ENCODE results near the gene ARID3C. TPM values are rescaled to one million over a fixed set of nuclear protein-coding genes. Genes with fewer than 3 reads are reported as not detected.

ARID3C gene, protein sequence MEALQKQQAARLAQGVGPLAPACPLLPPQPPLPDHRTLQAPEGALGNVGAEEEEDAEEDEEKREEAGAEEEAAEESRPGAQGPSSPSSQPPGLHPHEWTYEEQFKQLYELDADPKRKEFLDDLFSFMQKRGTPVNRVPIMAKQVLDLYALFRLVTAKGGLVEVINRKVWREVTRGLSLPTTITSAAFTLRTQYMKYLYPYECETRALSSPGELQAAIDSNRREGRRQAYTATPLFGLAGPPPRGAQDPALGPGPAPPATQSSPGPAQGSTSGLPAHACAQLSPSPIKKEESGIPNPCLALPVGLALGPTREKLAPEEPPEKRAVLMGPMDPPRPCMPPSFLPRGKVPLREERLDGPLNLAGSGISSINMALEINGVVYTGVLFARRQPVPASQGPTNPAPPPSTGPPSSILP
- polyA plus RNA-seq (ENCODE audit: insufficient read length in 3 of 3), result under 1 TPM in 1 of 3 donors, not detected in 2; 0.21 TPM

DNA sequence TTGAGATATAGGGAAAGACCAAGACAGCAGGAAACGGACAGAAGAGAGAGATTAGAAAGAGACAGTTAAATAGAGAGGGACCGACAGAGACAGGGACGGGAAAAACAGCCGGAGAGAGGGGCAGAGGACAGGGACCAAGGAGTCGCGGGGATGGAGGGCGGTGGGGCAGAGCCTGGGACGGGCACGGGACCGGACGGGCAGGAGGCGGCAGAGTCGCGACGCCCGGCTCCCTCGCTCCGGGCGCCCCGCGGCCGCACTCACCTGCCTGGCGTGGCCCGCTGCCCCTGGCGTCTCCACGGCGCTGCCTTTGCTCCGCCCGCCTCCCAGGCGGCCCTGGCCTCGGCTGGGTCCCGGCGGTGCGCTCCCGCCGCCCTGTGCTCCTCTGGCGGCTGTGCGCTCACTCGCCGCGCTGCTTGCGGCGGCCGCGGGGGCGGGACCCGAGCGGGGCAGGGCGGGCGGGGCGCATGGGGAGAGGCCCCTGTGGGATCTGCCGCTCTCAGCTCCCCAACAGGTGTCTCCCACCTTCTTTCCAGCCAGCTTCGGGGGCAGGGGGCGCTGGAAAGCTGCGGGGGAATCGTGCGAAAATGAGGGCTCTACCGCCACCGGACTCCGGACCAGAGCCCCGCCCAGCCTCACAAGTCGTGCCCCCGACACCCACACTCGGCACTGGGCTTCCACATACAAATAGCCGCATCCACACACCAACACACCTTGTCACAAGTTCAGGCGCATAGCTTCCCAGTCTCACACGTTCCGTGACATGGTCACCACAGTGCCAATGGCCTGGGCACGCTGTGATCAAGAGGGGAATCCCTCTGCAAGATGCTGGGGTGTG lies at the start of gene ARID3C:
TSS of gene ARID3C (minus strand) at position 411 of the 835 bp plus-strand sequence. CDS start 1,052 bp downstream, outside the sequence.
- DNase-seq (ENCODE audit: low read depth in 3 of 3, low spot score in 2 of 3), result no peak

DNA sequence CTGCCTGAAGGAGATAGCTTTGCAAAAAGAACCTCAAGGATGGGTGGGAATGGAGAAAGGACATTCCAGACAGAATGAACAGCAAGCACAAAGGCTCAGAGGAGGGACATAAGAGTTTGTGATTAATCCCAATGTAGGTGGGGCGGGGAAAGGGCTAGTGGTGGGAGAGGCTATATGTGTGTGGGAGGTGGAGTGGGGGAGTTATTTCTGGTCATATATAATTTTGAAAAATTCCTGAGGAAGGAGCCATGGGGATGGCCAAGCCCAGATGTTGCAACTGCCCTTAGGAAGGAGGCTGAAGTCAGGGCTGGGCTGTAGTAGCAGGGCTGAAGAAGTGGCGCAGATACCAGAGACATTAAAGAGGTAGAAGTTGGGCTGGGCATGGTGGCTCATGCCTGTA lies 47.0 kb upstream of the ARID3C start:
- no peak for DNase-seq (ENCODE audit: low read depth in 3 of 3, low spot score in 2 of 3)

DNA sequence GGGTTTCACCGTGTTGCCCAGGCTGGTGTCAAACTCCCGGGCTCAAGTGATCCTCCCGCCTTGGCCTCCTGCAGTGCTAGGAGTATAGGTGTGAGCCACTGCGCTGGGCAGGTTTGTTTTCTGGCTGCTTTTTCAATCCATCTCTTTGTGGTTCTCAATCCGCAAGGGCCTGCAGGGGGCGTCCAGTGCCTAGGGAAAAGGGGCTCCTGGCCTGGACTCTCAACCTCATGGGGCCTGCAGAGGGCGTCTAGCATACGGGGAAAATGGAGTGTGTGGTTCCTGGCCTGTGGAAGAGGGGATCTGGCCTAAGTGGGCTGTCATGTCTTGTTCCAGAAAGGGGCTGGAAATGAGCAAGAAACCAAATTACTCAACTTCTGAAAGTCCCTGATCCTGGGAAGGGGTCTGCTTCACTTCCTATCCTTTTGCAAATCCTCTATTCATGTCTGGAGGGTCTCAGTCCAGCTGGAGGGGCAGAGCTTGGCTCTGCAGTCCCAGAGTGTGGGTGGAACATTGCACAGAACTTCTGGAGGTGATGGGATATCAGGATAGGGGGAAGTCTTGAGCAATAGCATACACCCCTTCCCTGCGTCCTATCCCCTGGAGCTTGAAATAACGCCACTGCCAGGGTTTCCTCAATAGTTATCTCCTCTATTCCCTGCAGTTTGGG lies 46.3 kb upstream of the ARID3C start:
- DNase-seq (ENCODE audit: low read depth in 3 of 3, low spot score in 2 of 3), result no peak

GRCh38 chr9:34674440-34674839 lies 45.6 kb upstream of the ARID3C start:
- DNase-seq (ENCODE audit: low read depth in 3 of 3, low spot score in 2 of 3), result no peak

- no peak for DNase-seq (ENCODE audit: low read depth in 3 of 3, low spot score in 2 of 3)
Measured at GRCh38 chr9:34671307-34671706, 42.4 kb upstream of the ARID3C start.

- no peak for DNase-seq (ENCODE audit: low read depth in 3 of 3, low spot score in 2 of 3)
Measured at GRCh38 chr9:34669809-34670562, 41.1 kb upstream of the ARID3C start.

DNA sequence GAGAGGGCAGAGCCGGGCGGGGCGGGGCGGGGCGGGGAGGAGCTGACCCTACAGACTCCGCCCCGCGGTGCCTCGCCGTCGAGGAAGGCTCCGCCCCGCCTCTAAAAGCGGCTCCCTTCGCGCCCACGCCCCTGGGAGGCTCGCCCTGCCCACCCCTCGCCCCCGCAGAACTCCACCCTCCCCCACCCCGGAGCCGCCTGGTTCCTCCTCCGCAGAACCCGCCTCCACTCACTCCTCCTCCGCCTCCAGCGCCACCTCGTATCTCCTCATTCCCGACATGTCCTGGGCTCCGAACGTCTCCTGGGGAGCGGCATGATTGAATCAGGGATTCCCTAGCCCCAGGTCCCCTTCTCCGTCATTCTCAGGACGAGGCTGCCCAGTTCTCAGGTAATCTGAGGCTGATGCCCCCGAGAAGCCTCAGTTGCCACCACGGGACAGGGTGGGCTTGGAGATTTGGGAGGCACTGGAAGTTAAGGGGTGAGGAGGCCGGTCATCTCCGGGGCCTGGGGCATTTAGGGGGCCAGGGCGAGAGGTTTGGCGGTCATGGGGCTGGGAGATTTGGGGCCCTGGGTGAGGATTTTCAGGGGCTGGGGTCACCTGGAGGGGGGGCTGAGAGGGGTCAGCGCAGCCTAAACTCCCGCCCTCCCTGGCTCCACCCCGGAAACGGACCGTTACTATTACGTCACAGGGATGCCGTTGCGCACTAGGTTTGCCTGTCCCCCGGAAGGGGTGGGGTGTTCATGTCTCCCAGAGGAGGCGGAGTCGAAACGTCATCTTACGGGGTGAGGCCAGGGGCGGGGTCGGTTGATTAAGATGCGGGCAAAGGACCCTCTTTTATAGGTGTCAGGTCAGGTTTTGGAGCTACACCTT lies 36.8 kb upstream of the ARID3C start:
- peak; percentile 88 to 91 (median 89) for DNase-seq (ENCODE audit: low read depth in 3 of 3, low spot score in 2 of 3)

DNA sequence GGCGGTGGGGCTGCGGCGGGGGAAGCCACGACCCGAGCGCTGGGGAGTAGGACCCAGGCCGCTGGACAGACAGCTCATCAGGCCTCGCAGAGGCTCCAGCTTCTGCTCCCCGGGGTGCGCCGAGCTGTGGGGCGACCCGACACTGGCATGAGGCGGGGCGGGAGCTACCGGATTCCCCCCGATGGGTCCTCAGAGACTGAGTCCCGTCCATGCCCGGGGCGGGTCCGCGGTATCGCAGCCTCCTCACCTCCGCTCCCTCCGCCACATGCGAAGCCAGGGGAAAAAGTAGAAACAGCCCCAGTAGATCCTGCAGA lies 36.2 kb upstream of the ARID3C start:
- DNase-seq (ENCODE audit: low read depth in 3 of 3, low spot score in 2 of 3), result no peak

DNA sequence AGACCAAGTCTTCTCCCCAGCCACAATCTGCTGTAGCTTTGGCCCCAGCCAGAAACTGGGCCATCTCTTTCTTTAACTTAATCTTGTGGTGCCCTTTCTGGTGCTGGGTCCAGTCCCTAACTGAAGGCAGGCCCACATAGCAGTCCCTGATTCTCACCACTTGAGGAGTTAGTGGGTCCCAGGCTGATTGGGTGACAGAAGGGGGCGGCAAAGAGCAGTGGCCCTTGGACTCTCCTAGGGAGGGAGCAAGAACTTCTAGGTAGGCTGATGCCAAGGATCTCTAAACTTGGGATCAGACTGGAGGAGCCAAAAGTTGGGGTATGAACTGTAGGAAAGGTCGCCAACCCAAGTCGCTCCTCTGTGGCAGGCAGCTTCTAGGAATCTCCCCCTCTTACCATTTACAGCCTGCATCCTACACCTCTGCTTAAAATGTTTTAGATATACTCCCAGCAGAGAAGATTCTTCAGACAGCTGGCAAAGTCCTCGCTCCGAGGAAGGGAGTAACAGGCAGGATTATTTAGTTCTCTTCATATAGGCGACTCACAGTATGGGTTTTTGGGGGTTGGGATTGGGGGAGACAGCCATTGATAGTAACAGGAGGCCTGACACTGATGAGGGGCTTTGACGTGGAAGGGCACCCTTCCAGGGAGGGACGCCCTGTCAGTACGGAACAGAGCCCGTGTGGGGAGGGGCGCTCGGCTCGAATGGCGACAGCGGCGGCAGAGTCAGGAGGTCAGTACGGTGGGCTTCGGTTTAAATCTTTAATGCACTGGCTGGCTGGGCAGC lies 35.6 kb upstream of the ARID3C start:
- no peak for DNase-seq (ENCODE audit: low read depth in 3 of 3, low spot score in 2 of 3)

DNA sequence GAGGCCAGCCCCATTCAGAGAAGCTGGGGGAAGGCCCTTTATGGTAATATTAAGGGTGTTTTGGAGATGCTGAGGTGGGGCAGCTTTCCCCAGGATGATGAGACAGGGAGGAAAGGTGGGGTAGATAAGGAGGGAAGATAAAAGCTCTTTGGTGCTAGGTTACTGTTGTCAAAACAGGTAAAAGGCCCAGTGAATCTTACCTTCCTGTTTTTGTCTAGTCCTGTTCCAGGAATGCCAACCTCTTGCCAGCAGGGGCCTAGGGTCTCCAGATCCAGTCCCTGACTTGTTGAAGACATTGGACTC lies 34.4 kb upstream of the ARID3C start:
- no peak for DNase-seq (ENCODE audit: low read depth in 3 of 3, low spot score in 2 of 3)

GRCh38 chr9:34662526-34663302 lies 33.8 kb upstream of the ARID3C start, which contains the start of gene CCL27:
Gene CCL27, minus strand, starts transcription at chr9:34662657. Its CDS starts 24 bp downstream, at chr9:34662633.
- DNase-seq (ENCODE audit: low read depth in 3 of 3, low spot score in 2 of 3), result no peak

GRCh38 chr9:34659592-34660253 lies 30.9 kb upstream of the ARID3C start:
- DNase-seq (ENCODE audit: low read depth in 3 of 3, low spot score in 2 of 3), result no peak

DNA sequence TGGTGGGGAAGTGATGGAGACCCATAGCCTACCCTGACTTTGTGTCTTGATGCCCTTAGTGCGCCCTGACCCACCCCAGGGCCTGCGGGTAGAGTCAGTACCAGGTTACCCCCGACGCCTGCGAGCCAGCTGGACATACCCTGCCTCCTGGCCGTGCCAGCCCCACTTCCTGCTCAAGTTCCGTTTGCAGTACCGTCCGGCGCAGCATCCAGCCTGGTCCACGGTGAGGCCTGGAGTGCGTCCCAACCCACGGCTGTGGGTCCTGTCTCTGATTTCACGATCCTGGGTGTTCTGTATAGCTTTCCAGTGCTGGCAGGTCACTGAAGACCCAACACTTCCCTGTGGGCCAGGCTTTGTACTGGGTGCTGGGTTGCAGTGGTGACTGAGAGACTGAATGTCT lies 29.6 kb upstream of the ARID3C start:
- no peak for DNase-seq (ENCODE audit: low read depth in 3 of 3, low spot score in 2 of 3)

DNA sequence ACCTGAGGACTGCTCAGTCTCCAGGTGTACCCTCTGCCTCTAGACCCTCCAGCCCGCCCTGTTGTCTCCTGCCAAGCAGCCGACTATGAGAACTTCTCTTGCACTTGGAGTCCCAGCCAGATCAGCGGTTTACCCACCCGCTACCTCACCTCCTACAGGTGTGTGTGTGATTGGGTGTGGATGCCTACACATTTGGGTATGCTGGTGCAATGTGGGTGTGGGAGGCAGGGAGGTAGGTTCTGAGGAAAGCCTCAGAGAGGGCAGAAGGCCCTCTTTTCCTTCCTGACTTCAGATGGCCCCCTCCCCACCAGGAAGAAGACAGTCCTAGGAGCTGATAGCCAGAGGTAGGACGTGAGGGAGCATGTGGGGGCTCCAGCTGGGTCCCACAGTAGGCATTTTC lies 28.1 kb upstream of the ARID3C start:
- DNase-seq (ENCODE audit: low read depth in 3 of 3, low spot score in 2 of 3), result no peak

GRCh38 chr9:34655394-34655793 lies 26.5 kb upstream of the ARID3C start:
- no peak for DNase-seq (ENCODE audit: low read depth in 3 of 3, low spot score in 2 of 3)

DNA sequence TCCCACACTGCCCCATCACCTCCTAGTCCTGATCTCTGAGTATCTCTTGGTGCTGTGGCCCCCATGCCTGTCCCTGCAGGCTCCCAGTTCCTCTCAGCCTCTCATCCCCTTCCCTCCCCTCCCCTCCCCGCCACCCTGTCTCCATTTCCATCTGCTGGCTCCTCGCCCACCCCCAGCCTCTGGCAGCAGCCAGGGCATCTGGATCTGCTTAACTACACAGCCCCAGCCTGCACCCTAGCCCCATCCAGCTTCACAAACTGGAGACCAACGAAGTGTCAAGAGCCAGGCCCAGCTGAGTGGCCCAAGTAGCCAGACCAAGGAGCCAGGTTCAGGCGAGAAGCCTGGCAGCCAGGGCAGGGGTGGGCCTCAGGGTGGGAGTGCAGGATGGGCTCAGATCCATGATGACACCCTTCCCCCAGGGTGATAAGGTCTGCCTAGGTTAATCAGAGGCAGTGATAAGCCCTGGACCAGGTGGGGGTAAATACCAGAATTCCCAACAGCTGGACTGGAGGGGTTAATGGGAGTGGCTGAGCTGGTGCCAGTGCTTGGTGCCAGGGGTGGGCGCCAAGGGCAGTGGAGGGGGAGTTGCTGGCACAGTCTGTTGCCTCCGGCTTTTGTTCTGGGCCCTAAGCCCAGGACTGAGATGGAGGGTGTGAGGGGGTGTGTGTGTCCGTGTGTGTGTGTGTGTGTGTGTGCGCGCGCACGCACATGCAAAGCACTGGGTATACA lies 25.6 kb upstream of the ARID3C start:
- DNase-seq (ENCODE audit: low read depth in 3 of 3, low spot score in 2 of 3), result no peak
